Chondrocyte (in vitro differentiated cells): ENCODE results near the gene HELZ. TPM values are rescaled to one million over a fixed set of nuclear protein-coding genes. Genes with fewer than 3 reads are reported as not detected.
"Not testable (repeated sequence)": the region's sequence is repeated elsewhere in the genome, so short reads cannot be mapped to it uniquely, and the experiment has no call there.

ENCODE experiments used
- DNase-seq: peaks from one replicate; pipeline ENCODE4 v3.0.0; 2021; ENCODE audit warnings: mixed read lengths, low spot score
- H3K27ac Mint-ChIP-seq: one replicate; pipeline ENCODE4 v1.8.0; 2021; ENCODE audit warnings: mild to moderate bottlenecking, moderate library complexity, mixed read lengths; ENCODE audit not compliant: unreplicated experiment
- H3K27me3 Mint-ChIP-seq: 2 replicates; pipeline ENCODE4 v1.8.0; 2021; ENCODE audit warnings: low read depth, mixed read lengths
- H3K36me3 Mint-ChIP-seq: 2 replicates; pipeline ENCODE4 v1.8.0; 2021; ENCODE audit warnings: low read depth, mixed read lengths
- H3K4me1 Mint-ChIP-seq: 2 replicates; pipeline ENCODE4 v1.8.0; 2021; ENCODE audit warnings: low read depth, mild to moderate bottlenecking, mixed read lengths
- H3K4me3 Mint-ChIP-seq: one replicate; pipeline ENCODE4 v1.8.0; 2021; ENCODE audit warnings: mild to moderate bottlenecking, moderate library complexity, mixed read lengths; ENCODE audit not compliant: unreplicated experiment
- H3K9me3 Mint-ChIP-seq: 2 replicates; pipeline ENCODE4 v1.8.0; 2021; ENCODE audit warnings: low read depth, mixed read lengths
- total RNA-seq: library from RNA; stranded (reverse); gene quantifications from 3 replicates; pipeline ENCODE4 v1.2.1, GENCODE V29; 2021
- TF ChIP-seq, protein P1 (sequence below): fragments of 200-600 bp; sonication (generic); IDR thresholded peaks from 2 replicates; pipeline ENCODE4 v1.5.0; 2021; ENCODE audit warnings: antibody characterized with exemption, mild to moderate bottlenecking, moderate library complexity

HELZ gene
- total RNA-seq, 1 donor from 2014 or later, result 55.8 TPM

GRCh38 chr17:67274466-67274865, 29.5 kb upstream of the HELZ start:
- Mint-ChIP-seq H3K9me3 (no peaks in the 10 kb centered on the region), H3K4me1 (peaks cover 3% of the 10 kb centered on the region), H3K36me3 (no peaks in the 10 kb centered on the region), H3K27me3 (no peaks in the 10 kb centered on the region), H3K4me3 (no peak overlapping the region), H3K27ac (no peak overlapping the region)
- DNase-seq, result peak; percentile 14
- TF ChIP-seq, protein P1, sequence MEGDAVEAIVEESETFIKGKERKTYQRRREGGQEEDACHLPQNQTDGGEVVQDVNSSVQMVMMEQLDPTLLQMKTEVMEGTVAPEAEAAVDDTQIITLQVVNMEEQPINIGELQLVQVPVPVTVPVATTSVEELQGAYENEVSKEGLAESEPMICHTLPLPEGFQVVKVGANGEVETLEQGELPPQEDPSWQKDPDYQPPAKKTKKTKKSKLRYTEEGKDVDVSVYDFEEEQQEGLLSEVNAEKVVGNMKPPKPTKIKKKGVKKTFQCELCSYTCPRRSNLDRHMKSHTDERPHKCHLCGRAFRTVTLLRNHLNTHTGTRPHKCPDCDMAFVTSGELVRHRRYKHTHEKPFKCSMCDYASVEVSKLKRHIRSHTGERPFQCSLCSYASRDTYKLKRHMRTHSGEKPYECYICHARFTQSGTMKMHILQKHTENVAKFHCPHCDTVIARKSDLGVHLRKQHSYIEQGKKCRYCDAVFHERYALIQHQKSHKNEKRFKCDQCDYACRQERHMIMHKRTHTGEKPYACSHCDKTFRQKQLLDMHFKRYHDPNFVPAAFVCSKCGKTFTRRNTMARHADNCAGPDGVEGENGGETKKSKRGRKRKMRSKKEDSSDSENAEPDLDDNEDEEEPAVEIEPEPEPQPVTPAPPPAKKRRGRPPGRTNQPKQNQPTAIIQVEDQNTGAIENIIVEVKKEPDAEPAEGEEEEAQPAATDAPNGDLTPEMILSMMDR, result no peak

DNA sequence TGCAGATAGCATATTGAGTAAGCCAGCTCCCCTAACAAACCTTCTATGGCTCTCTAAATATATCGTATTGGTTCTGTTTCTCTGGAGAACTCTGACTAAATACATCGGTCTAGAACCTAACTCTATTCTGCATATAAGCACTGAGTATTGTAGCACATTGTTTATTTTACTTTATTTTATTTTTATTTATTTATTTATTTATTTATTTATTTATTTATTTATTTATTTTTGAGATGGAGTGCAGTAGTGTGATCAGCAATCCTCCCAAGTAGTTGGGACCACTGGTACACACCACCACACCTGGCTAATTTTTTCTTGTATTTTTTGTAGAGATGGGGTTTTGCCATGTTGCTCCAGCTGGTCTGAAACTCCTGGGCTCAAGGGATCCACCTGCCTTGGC, 28.9 kb upstream of the HELZ start:
- no peak overlapping the region for H3K27ac Mint-ChIP-seq
- H3K9me3 Mint-ChIP-seq, result no peaks in the 10 kb centered on the region
- H3K4me1 Mint-ChIP-seq, result peaks cover 3% of the 10 kb centered on the region
- H3K36me3 Mint-ChIP-seq, result no peaks in the 10 kb centered on the region
- no peak overlapping the region for H3K4me3 Mint-ChIP-seq
- TF ChIP-seq, protein P1, result no peak
- DNase-seq, result no peak
- no peaks in the 10 kb centered on the region for H3K27me3 Mint-ChIP-seq

- no peaks in the 10 kb centered on the region for H3K9me3 Mint-ChIP-seq
- DNase-seq, result peak; percentile 10
- H3K4me1 Mint-ChIP-seq, result peaks cover 3% of the 10 kb centered on the region
Measured at GRCh38 chr17:67272312-67273047, 27.5 kb upstream of the HELZ start.

GRCh38 chr17:67271187-67271586, 26.2 kb upstream of the HELZ start:
- not testable (repeated sequence) for H3K36me3 Mint-ChIP-seq, H3K9me3 Mint-ChIP-seq, H3K4me3 Mint-ChIP-seq, H3K27ac Mint-ChIP-seq, H3K4me1 Mint-ChIP-seq, H3K27me3 Mint-ChIP-seq
- DNase-seq, result peak; percentile 6

More at GRCh38 chr17:67272312-67273047, 27.5 kb upstream of the HELZ start:
- no peaks in the 10 kb centered on the region for H3K27me3 Mint-ChIP-seq
- H3K4me3 Mint-ChIP-seq, result no peak overlapping the region
- H3K27ac Mint-ChIP-seq, result no peak overlapping the region
- no peaks in the 10 kb centered on the region for H3K36me3 Mint-ChIP-seq
- TF ChIP-seq, protein P1, result peak; percentile 58

GRCh38 chr17:67270416-67270815, 25.4 kb upstream of the HELZ start:
- Mint-ChIP-seq H3K4me3 (no peak overlapping the region), H3K27ac (no peak overlapping the region), H3K9me3 (no peaks in the 10 kb centered on the region), H3K27me3 (no peaks in the 10 kb centered on the region), H3K36me3 (no peaks in the 10 kb centered on the region), H3K4me1 (peaks cover 3% of the 10 kb centered on the region)
- TF ChIP-seq, protein P1, result no peak
- DNase-seq, result peak; percentile 15

GRCh38 chr17:67266496-67266895, 21.5 kb upstream of the HELZ start:
- H3K27me3 Mint-ChIP-seq, result no peaks in the 10 kb centered on the region
- no peaks in the 10 kb centered on the region for H3K36me3 Mint-ChIP-seq
- H3K9me3 Mint-ChIP-seq, result no peaks in the 10 kb centered on the region
- no peak overlapping the region for H3K4me3 Mint-ChIP-seq
- TF ChIP-seq, protein P1, result no peak
- peaks cover 6% of the 10 kb centered on the region for H3K4me1 Mint-ChIP-seq
- no peak overlapping the region for H3K27ac Mint-ChIP-seq
- DNase-seq, result no peak
